Loucy (cell line): Measurements from ENCODE around the gene CPEB3.
"Not testable (repeated sequence)": the region's sequence is repeated elsewhere in the genome, so short reads cannot be mapped to it uniquely, and the experiment has no call there.

Source experiments
- EZH2phosphoT487 ChIP-seq: fragments of 200-600 bp; IDR thresholded peaks from 2 replicates; pipeline ENCODE4 v1.6.1; 2018; ENCODE audit warnings: antibody characterized with exemption, mild to moderate bottlenecking, moderate library complexity, borderline replicate concordance
- TF ChIP-seq, protein P1 (sequence below): fragments of 200-600 bp; sonication (generic); conservative IDR thresholded peaks from 2 replicates; pipeline ENCODE4 v1.5.1; 2014; ENCODE audit warnings: mild to moderate bottlenecking, antibody characterized with exemption, low read length

DNA sequence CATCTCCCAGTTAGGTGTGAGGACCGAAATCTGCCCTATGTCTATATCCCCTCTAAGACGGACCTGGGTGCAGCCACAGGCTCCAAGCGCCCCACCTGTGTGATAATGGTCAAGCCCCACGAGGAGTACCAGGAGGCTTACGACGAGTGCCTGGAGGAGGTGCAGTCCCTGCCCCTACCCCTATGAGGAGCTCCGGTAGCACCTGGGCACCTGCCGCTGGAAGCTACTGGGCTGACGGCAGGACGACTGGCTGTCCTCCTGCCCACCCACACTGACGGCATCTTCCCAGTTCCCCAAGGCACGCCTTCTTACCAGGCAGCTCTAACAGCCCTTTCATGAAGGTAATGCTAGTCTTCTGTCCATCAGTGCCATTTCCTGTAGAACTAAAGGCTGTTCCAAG is 74.3 kb downstream of the CPEB3 start:
- TF ChIP-seq, protein P1, sequence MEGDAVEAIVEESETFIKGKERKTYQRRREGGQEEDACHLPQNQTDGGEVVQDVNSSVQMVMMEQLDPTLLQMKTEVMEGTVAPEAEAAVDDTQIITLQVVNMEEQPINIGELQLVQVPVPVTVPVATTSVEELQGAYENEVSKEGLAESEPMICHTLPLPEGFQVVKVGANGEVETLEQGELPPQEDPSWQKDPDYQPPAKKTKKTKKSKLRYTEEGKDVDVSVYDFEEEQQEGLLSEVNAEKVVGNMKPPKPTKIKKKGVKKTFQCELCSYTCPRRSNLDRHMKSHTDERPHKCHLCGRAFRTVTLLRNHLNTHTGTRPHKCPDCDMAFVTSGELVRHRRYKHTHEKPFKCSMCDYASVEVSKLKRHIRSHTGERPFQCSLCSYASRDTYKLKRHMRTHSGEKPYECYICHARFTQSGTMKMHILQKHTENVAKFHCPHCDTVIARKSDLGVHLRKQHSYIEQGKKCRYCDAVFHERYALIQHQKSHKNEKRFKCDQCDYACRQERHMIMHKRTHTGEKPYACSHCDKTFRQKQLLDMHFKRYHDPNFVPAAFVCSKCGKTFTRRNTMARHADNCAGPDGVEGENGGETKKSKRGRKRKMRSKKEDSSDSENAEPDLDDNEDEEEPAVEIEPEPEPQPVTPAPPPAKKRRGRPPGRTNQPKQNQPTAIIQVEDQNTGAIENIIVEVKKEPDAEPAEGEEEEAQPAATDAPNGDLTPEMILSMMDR, result not testable (repeated sequence)
- TF ChIP-seq EZH2phosphoT487, result not testable (repeated sequence)
